Upper lobe of right lung (tissue), 1 donor: ENCODE data around the gene LRRIQ4. TPM values are rescaled to one million over a fixed set of nuclear protein-coding genes. Genes with fewer than 3 reads are reported as not detected.

Experiments used
- ATAC-seq: fragments of 200-7000 bp; cut with Tn5 transposase; one replicate; pipeline ENCODE4 v1.9.1; 2020; ENCODE audit warnings: mild to moderate bottlenecking, moderate library complexity
- DNase-seq: peaks from one replicate; pipeline ENCODE4 v3.0.0-alpha.2; 2020
- H3K27ac ChIP-seq: fragments of 200-600 bp; one replicate; pipeline ENCODE4 v1.8.0; 2022
- H3K27me3 ChIP-seq: fragments of 200-600 bp; one replicate; pipeline ENCODE4 v1.8.0; 2022; ENCODE audit warnings: mild to moderate bottlenecking
- H3K36me3 ChIP-seq: fragments of 200-600 bp; one replicate; pipeline ENCODE4 v1.8.0; 2022
- H3K4me1 ChIP-seq: fragments of 200-600 bp; one replicate; pipeline ENCODE4 v1.8.0; 2022
- H3K4me3 ChIP-seq: fragments of 200-600 bp; one replicate; pipeline ENCODE4 v1.8.0; 2022; ENCODE audit warnings: mild to moderate bottlenecking
- H3K9me3 ChIP-seq: fragments of 200-600 bp; one replicate; pipeline ENCODE4 v1.8.0; 2022
- CTCF ChIP-seq: fragments of 200-600 bp; IDR thresholded peaks from one replicate; pipeline ENCODE4 v1.8.0; 2022; ENCODE audit warnings: antibody characterized with exemption
- intact Hi-C: fragments of 100-400 bp; cut with DNase I; formaldehyde crosslinking; loops from one replicate; pipeline ENCODE4 v1.11.0; 2022
- total RNA-seq: library from RNA; stranded (reverse); fragmentation: NEBNext Ultra II Directional; extraction: Animal tissue kit (Norgen Biotek cat#: 25700); gene quantifications from one replicate; pipeline ENCODE4 v1.2.1, GENCODE V29; 2021
- donor health status: DM: no; HTN: yes; CAD: no; lungs with severe emphysema.

LRRIQ4 gene
- total RNA-seq, 1 donor from 2014 or later: 0.29 TPM

GRCh38 chr3:169846458-169847193, 34.0 kb downstream of the LRRIQ4 start:
- ATAC-seq: no peak
- no peak overlapping the region for H3K4me3 ChIP-seq
- H3K27me3 ChIP-seq: no peaks in the 10 kb centered on the region

GRCh38 chr3:169847896-169848295, 35.2 kb downstream of the LRRIQ4 start:
- no peak for TF ChIP-seq CTCF
- Histone ChIP-seq H3K4me1 (no peaks in the 10 kb centered on the region), H3K27me3 (no peaks in the 10 kb centered on the region), H3K36me3 (no peaks in the 10 kb centered on the region), H3K9me3 (no peaks in the 10 kb centered on the region), H3K27ac (no peak overlapping the region), H3K4me3 (no peak overlapping the region)
- DNase-seq (no peak), ATAC-seq (peak; percentile 31)
- intact Hi-C loops: no loop called here

More at GRCh38 chr3:169846458-169847193, 34.0 kb downstream of the LRRIQ4 start:
- no peaks in the 10 kb centered on the region for H3K4me1 ChIP-seq
- TF ChIP-seq CTCF: no peak
- H3K27ac ChIP-seq: no peak overlapping the region
- no peaks in the 10 kb centered on the region for H3K9me3 ChIP-seq
- intact Hi-C loops: no loop called here
- H3K36me3 ChIP-seq: no peaks in the 10 kb centered on the region
- DNase-seq: no peak

- no peaks in the 10 kb centered on the region for H3K4me1 ChIP-seq
- DNase-seq: no peak
- intact Hi-C loops: no loop called here
- H3K4me3 ChIP-seq: no peak overlapping the region
- no peak for ATAC-seq
- H3K36me3 ChIP-seq: no peaks in the 10 kb centered on the region
- TF ChIP-seq CTCF: no peak
- H3K27ac ChIP-seq: no peak overlapping the region
- no peaks in the 10 kb centered on the region for H3K27me3 ChIP-seq
- no peaks in the 10 kb centered on the region for H3K9me3 ChIP-seq
Observed at GRCh38 chr3:169848741-169849140, 36.1 kb downstream of the LRRIQ4 start.

- Histone ChIP-seq H3K4me1 (no peaks in the 10 kb centered on the region), H3K27ac (no peak overlapping the region), H3K36me3 (no peaks in the 10 kb centered on the region), H3K4me3 (no peak overlapping the region), H3K9me3 (no peaks in the 10 kb centered on the region), H3K27me3 (no peaks in the 10 kb centered on the region)
- TF ChIP-seq CTCF: no peak
- no peak for ATAC-seq
- no peak for DNase-seq
- intact Hi-C loops: no loop called here
Observed at GRCh38 chr3:169850618-169851017, 37.9 kb downstream of the LRRIQ4 start.

GRCh38 chr3:169855514-169855913, 42.8 kb downstream of the LRRIQ4 start:
- Histone ChIP-seq H3K4me1 (no peaks in the 10 kb centered on the region), H3K9me3 (no peaks in the 10 kb centered on the region), H3K27ac (no peak overlapping the region), H3K36me3 (no peaks in the 10 kb centered on the region), H3K4me3 (no peak overlapping the region), H3K27me3 (no peaks in the 10 kb centered on the region)
- TF ChIP-seq CTCF: no peak
- ATAC-seq (no peak), DNase-seq (no peak)
- intact Hi-C loops: no loop called here
